GM19438 (cell line): ENCODE results near the gene ACACA.

Experiments
- ATAC-seq: cut with Tn5 transposase; IDR thresholded peaks from one replicate; pipeline ENCODE4 v1.9.1; 2021; ENCODE audit warnings: low read depth; ENCODE audit not compliant: unreplicated experiment

The ACACA gene

DNA sequence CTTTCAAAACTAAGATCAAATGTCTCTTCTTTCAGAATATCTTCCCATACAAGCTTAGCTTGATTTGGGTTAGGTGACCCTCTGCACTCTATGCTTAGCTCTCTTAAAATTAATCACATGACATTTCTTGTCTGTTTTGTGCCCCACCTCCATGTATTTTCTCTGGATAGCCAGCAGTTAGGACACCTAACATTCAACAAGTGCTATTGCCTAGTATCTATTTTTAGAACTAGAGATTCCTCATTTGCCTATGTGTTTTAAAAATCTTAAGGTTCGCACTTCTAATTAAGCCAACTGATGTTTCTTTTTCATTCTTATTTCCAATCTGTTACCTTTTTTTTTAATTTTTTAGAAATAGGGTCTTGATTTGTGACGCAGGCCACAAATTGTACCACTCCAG, 160.6 kb downstream of the ACACA start:
- no peak for ATAC-seq

- ATAC-seq, result no peak
Measured at GRCh38 chr17:37240381-37240780, 166.3 kb downstream of the ACACA start.

DNA sequence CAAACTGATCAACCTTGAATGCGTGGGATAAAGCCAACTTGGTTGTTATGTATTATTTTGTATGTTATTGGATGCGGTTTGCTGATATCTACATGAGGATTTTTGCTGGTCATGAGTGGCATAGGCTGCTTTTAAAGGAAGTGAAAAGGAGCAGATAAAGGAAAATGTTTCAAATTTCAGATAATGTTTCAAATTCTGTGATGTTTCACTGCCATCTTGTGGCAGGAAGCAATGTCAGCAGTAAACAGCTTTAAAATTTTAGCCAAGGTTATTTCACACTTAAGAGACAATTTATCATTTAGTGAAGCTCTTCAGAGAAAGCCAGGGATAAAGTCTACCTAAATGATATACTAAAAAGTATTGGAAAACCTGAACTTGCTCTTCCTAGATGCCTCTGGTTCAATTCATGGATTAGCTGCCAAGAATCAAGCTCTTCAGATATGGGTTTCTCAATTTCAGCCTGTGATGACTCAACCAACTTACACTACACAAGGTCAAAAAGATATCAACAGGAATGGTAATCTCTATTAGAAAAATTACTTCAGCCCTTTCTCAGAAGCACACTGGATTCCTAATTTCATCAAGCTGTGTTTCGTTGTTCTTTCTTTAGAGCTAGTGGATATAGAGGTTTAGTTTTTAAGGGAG, 166.8 kb downstream of the ACACA start:
- no peak for ATAC-seq

DNA sequence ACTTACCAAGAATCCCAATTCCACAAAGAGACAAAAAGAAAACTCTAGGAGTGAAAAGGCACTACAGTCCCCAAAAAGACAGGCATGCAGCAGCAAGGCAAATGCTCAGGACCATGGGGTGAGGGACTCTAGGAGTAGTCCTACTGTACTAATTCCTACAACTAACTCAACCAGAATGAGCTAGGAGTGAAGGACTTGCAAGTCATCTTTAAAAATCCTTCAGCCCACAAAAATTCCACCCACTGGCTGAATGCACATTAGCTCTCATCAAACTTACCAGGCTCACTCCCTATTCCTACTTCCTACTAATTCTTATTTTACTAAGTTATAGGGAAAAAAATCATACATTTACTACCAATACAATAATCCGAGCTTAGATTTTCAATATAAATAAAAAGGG, 172.5 kb downstream of the ACACA start:
- ATAC-seq, result no peak

GRCh38 chr17:37233036-37233435, 173.6 kb downstream of the ACACA start:
- ATAC-seq, result no peak

- no peak for ATAC-seq
Measured at GRCh38 chr17:37231887-37232286, 174.7 kb downstream of the ACACA start.

DNA sequence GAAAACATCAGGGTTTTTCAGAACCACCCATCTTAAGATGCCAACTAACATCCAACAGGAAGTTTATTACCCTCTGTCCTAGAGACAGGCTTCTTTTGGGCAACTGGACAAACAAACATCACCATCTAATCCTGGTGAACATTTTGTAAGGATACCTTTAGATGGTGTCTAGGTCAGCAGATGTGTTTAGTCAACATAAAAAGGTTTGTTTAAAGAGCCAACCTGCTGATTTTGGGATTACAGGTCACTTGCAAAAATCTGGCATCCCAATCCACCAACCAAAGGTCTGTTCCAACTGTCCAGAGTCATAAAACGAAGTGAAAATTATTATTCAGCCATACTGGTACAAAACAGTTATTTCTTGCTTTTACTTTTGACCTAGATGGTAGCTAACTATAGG, 176.0 kb downstream of the ACACA start:
- ATAC-seq, result no peak

DNA sequence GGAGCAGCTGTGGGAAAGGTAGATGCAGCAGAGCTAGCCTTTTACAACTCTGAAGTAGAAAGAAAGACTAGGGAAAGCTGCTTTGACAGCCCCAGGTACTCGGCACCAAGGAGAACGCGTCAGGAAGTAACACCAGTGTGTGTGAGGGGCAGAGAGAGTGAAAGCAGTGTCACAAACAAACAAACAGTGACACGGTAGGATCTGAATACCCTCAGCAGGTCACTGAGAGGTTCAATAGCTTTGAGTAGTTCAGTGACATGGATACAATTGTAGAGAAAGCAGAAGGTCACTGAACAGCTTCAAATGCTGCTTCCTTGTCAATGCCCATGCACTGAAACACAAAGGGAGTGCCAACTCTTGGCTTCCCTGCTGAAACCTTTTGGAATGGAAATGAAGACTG, 181.2 kb downstream of the ACACA start:
- ATAC-seq, result no peak

DNA sequence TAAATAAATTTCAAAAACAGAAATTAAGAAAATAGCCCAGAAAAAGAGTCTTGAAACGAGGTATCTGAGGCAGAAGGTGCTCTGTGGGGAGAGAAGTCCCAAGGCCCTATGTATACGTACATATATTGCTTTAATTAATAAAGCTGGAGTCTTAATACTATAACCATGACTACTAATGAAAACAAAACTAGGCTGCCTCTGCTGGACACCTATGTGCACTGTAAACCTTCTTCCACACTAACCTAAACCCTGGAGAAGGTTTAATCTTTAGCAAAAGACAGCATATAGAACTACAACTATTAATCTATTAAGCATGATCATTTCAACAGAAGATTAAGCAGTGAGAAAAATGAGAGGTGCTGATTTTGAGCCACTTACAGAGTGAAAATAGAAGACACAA, 184.8 kb downstream of the ACACA start:
- ATAC-seq, result no peak

GRCh38 chr17:37220607-37220953, 186.1 kb downstream of the ACACA start:
- no peak for ATAC-seq

- ATAC-seq, result no peak
Measured at GRCh38 chr17:37219876-37220606, 186.6 kb downstream of the ACACA start.

DNA sequence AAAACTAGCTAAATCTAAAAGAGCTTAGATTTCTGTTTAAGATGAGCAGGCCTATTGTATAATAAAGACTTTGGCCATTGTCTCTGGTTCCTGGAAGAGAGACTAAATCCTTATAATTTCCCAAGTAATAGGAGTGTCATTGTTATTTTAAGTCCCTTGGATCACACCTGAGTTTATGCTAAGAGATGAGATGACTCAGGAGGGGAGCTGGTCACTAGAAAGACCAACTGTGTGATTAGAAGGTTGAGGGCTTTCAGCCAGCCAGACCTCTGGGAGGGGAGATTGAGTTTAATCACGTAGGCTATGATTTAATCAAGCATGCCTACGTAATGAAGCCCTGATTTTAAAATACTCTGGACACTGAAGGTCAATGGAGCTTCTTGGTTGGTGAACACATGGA, 187.8 kb downstream of the ACACA start:
- ATAC-seq, result no peak

GRCh38 chr17:37214416-37214815, 192.2 kb downstream of the ACACA start:
- ATAC-seq, result no peak

GRCh38 chr17:37213927-37214326, 192.7 kb downstream of the ACACA start:
- ATAC-seq, result no peak

DNA sequence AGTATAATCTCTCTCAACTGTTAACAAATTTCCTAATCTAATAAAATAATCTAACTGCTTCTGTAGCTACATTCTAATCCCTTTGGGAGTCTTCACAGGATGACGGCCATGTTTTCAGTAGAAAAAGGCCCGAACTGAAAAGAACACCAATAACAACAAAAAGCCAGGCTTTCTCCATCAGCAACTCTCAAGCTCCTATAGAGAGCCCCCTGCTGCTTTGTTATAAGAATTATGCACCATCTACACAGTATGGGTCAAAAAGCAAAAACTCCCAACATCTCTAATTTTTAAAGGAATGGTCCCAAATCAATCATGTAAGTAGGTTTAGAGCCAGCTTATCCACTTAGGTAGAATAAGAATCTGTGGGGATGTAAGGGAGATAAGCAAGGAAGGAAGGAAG, 194.5 kb downstream of the ACACA start:
- no peak for ATAC-seq

GRCh38 chr17:37211136-37211535, 195.5 kb downstream of the ACACA start:
- no peak for ATAC-seq

GRCh38 chr17:37207103-37207502, 199.5 kb downstream of the ACACA start:
- ATAC-seq, result no peak

DNA sequence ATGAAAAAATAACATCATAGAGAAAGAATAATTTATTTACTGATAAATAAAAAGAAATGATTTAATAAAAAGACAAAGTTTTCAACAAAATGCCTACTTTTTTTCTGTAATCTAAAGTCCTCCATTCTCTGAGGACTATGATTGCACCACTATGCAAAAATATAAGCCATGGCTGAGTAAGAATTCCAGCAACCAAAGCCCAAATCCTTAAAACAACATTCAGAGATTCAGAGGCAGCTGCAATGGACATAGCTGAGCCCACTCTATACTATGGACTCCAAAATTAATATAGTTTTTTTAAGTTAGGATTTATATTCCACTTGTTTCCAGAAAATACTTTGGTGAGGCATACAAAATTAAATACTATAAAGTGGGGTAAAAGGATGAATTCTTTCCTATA, 200.3 kb downstream of the ACACA start:
- no peak for ATAC-seq

- ATAC-seq, result no peak
Measured at GRCh38 chr17:37200497-37200896, 206.1 kb downstream of the ACACA start.

- no peak for ATAC-seq
Measured at GRCh38 chr17:37197336-37197735, 209.3 kb downstream of the ACACA start.

DNA sequence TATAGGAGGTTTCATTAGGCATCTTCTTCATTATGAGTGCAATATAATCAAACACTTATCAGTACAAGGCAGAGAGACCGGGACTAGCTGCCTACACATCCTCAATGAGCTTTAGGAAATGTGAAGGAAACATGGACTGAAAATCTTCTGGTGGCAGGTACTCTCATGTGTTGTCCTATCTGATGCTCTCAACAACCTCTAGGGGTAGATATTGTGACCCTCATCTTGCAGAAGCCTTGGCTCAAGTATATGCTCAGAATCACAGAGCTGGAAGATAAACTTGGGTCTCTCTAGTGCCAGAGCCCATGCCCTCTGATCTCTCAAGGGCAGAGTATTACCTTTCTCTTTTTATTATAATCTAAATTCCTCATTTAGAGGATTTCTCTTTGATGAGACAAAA, 212.4 kb downstream of the ACACA start:
- no peak for ATAC-seq

- no peak for ATAC-seq
Measured at GRCh38 chr17:37191219-37191618, 215.4 kb downstream of the ACACA start.

- no peak for ATAC-seq
Measured at GRCh38 chr17:37190493-37190892, 216.1 kb downstream of the ACACA start.
